Panc1 (cell line): ENCODE measurements around the gene MRPS23.

ENCODE experiments used
- POLR2AphosphoS5 ChIP-seq: IDR thresholded peaks from 2 replicates; pipeline ENCODE4 v1.6.1; 2012; ENCODE audit warnings: mild to moderate bottlenecking, low read depth, low read length, moderate library complexity
- TF ChIP-seq, protein P1 (sequence below): fragments of 450-650 bp; IDR thresholded peaks from 2 replicates; pipeline ENCODE4 v1.5.1; 2017; ENCODE audit warnings: mild to moderate bottlenecking

DNA sequence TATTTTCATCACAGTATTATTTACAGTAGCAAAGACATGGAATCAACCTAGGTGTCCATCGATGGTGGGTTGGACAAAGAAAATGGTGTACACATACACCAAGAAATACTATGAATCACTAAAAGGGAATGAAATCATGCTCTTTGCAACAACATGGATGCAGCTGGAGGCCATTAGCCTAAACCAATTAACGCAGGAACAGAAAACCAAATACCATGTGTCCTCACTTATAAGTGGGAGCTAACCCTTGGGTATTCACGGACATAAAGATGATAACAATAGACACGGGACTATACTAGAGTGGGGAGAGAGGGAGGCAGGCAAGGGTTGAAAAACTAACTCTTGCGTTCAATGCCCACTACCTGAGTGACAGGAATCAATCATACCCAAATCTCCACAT is 41.0 kb downstream of the MRPS23 start:
- no peak for TF ChIP-seq POLR2AphosphoS5
- TF ChIP-seq, protein P1, sequence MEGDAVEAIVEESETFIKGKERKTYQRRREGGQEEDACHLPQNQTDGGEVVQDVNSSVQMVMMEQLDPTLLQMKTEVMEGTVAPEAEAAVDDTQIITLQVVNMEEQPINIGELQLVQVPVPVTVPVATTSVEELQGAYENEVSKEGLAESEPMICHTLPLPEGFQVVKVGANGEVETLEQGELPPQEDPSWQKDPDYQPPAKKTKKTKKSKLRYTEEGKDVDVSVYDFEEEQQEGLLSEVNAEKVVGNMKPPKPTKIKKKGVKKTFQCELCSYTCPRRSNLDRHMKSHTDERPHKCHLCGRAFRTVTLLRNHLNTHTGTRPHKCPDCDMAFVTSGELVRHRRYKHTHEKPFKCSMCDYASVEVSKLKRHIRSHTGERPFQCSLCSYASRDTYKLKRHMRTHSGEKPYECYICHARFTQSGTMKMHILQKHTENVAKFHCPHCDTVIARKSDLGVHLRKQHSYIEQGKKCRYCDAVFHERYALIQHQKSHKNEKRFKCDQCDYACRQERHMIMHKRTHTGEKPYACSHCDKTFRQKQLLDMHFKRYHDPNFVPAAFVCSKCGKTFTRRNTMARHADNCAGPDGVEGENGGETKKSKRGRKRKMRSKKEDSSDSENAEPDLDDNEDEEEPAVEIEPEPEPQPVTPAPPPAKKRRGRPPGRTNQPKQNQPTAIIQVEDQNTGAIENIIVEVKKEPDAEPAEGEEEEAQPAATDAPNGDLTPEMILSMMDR, result no peak
